Vagina (tissue), 2 donors: ENCODE results near the gene KANK3. TPM values are rescaled to one million over a fixed set of nuclear protein-coding genes. Genes with fewer than 3 reads are reported as not detected.
A peak's percentile ranks its signal among the peaks of the same experiment; 100 is the strongest.

Source experiments
- DNase-seq, 2 donors: peaks; one replicate each; pipeline ENCODE4 v3.0.0-alpha.2; 2017; ENCODE audit errors: extremely low spot score in 2 of 2
- H3K27ac ChIP-seq: fragments of 200-600 bp; sonication (generic); one replicate; pipeline ENCODE4 v1.5.1; 2019
- H3K27me3 ChIP-seq: fragments of 200-600 bp; sonication (generic); one replicate; pipeline ENCODE4 v1.5.1; 2019
- H3K36me3 ChIP-seq, 2 donors: fragments of 200-600 bp; sonication (generic); one replicate each; pipeline ENCODE4 v1.5.1; 2017 to 2019
- H3K4me1 ChIP-seq: fragments of 200-600 bp; sonication (generic); one replicate; pipeline ENCODE4 v1.5.1; 2019
- H3K4me3 ChIP-seq, 2 donors: fragments of 200-600 bp; sonication (generic); 1 replicate in 1 of 2; 2 replicates in 1 of 2; pipeline ENCODE4 v1.5.1; 2016 to 2019
- H3K9me3 ChIP-seq: fragments of 200-600 bp; sonication (generic); one replicate; pipeline ENCODE4 v1.5.1; 2019
- CTCF ChIP-seq, 3 experiments: fragments of 450-650 bp in 2 of 3; fragments of 200-600 bp in 1 of 3; sonication (generic) in 1 of 3; IDR thresholded peaks; one replicate each; pipeline ENCODE4 v1.5.1; 2017 to 2019; ENCODE audit warnings: antibody characterized with exemption in 3 of 3, mild to moderate bottlenecking in 2 of 3, moderate library complexity in 2 of 3
- POLR2A ChIP-seq, 2 donors: fragments of 450-650 bp; IDR thresholded peaks; one replicate each; pipeline ENCODE4 v1.6.1; 2017; ENCODE audit warnings: antibody characterized with exemption in 2 of 2, mild to moderate bottlenecking in 2 of 2, moderate library complexity in 2 of 2
- POLR2AphosphoS5 ChIP-seq, 2 donors: sonication (generic); formaldehyde crosslinking; IDR thresholded peaks; one replicate each; pipeline ENCODE4 v1.9.0; 2017; ENCODE audit warnings: antibody characterized with exemption in 2 of 2, mild to moderate bottlenecking in 2 of 2, low read depth in 1 of 2; ENCODE audit not compliant: insufficient read depth in 1 of 2
- intact Hi-C: fragments of 100-400 bp; cut with DNase I; formaldehyde crosslinking; loops from one replicate; pipeline ENCODE4 v1.15.1; 2023
- total RNA-seq: library from RNA; depleted of rRNA; stranded (reverse); fragments of >200 nt; gene quantifications from one replicate; pipeline ENCODE4 v1.2.3, GENCODE V29; 2016

Gene KANK3
- total RNA-seq, 1 donor from 2014 or later, result 20.9 TPM

DNA sequence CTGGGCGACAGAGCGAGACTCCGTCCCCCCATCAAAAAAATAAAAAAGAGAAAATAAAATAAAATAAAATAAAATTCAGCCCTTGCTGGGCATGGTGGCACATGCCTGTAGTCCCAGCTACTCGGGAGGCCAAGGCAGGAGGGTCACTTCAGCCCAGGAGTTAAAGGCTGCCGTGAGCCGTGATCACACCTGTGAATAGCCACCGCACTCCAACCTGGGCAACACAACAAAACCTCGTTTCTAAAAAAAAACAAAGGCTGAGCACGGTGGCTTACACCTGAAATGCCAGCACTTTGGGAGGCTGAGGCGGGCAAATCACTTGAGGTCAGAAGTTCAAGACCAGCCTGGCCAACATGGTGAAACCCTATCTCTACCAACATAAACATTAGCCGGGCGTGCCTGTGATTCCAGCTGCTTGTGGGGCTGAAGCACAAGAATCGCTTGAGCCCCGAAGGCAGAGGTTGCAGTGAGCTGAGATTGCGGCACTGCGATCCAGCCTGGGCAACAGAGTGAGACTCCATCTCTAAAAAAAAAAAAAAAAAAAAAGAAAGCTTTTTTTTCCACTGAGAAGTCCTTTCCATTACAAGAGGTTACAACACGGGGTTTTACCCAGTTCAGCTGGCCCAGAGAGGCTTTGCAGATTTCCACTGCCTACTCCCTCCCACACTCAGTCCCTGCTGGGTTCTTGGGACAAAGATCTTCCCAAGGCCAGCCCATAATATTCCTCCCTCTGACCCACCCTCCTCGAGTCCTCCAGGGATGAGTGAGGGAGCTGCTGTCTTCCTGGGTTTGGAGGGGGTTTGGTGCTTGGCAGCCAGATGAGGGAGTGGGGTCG lies 27.3 kb upstream of the KANK3 start:
- no peaks in the 10 kb centered on the region for H3K9me3 ChIP-seq
- intact Hi-C loops, result no loop called here
- peaks cover 30% of the 10 kb centered on the region for H3K4me1 ChIP-seq
- H3K27me3 ChIP-seq, result no peaks in the 10 kb centered on the region
- H3K27ac ChIP-seq, result no peak overlapping the region
- H3K36me3 ChIP-seq, result peaks cover 0 to 14% of the 10 kb centered on the region in 2 donors
- TF ChIP-seq POLR2A (IDR thresholded peaks at IDR 0.05), result no peak
- no peak for TF ChIP-seq POLR2AphosphoS5 (IDR thresholded peaks at IDR 0.05; ENCODE audit: insufficient read depth in 1 of 2, low read depth in 1 of 2)
- TF ChIP-seq CTCF (IDR thresholded peaks at IDR 0.05), result no peak
- DNase-seq, result no peak
- H3K4me3 ChIP-seq, result no peak overlapping the region

DNA sequence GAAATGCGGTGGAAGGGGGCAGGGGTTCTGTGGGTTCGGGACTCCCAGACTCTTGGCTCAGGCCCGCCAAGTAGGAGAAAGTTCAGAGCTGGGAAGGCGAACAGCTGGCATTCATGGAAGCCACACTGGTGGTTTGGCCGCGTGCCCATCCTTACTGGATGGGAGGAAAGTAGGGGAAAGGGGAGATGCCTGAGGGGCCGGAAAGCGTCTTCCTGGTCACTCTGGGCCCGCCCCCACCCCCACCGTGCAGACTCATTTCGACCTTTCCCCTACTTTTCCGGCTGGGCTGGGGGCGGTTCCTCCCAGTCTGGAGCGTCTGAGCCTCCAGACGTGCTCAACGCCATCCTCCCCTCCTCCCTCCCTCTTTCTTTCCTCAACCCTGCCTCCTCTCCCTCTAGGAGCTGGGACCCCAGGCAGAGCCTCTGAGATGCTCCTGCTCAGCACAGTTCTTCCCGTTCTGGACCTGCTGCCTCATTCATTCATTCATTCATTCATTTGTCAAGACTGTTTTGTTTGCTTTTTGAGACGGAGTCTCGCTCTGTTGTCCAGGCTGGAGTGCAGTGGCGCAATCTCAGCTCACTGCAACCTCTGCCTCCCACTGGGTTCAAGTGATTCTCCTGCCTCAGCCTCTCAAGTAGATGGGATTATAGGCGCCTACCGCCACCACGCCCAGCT lies 24.4 kb upstream of the KANK3 start:
- TF ChIP-seq POLR2AphosphoS5 (IDR thresholded peaks at IDR 0.05; ENCODE audit: insufficient read depth in 1 of 2, low read depth in 1 of 2) (peak in 1 of 2 donors; percentile 82), POLR2A (IDR thresholded peaks at IDR 0.05) (no peak)
- Histone ChIP-seq H3K4me1 (peaks cover 59% of the 10 kb centered on the region), H3K4me3 (peak overlapping the region in 1 of 2 donors; percentile 39), H3K27me3 (no peaks in the 10 kb centered on the region), H3K27ac (peak overlapping the region; percentile 58), H3K36me3 (no peaks in the 10 kb centered on the region), H3K9me3 (no peaks in the 10 kb centered on the region)
- intact Hi-C loops, result no loop called here
- no peak for DNase-seq

GRCh38 chr19:8366961-8367326 lies 23.9 kb upstream of the KANK3 start:
- intact Hi-C loops, result no loop called here
- Histone ChIP-seq H3K27ac (peak overlapping the region; percentile 58), H3K27me3 (no peaks in the 10 kb centered on the region), H3K4me3 (peak overlapping the region in 1 of 2 donors; percentile 39), H3K9me3 (no peaks in the 10 kb centered on the region), H3K36me3 (no peaks in the 10 kb centered on the region), H3K4me1 (peaks cover 64% of the 10 kb centered on the region)
- no peak for DNase-seq
- TF ChIP-seq POLR2AphosphoS5 (IDR thresholded peaks at IDR 0.05; ENCODE audit: insufficient read depth in 1 of 2, low read depth in 1 of 2) (no peak), CTCF (IDR thresholded peaks at IDR 0.05) (no peak), POLR2A (IDR thresholded peaks at IDR 0.05) (no peak)

DNA sequence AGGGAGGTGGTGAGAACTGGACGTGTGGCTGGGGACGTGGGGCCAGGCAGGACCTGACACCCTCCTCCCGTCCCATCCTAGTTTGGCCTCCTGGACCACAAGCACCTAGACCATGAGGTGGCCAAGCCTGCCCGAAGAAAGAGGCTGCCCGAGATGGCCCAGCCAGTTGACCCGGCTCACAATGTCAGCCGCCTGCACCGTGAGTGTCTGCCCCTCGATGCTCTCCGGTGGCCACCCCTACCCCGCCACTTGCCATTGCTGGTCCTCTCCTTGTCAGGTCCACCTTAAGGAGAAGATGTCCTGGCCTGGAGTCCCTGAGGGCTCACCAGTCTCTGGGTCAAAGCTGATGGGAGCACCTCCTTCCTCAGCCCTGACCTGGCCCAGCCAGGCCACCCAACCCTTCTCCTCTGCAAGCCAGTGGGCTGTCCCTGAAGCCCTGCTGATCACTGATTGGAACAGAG lies 23.1 kb upstream of the KANK3 start:
- no peaks in the 10 kb centered on the region for H3K36me3 ChIP-seq
- H3K27ac ChIP-seq, result no peak overlapping the region
- H3K9me3 ChIP-seq, result no peaks in the 10 kb centered on the region
- intact Hi-C loops, result no loop called here
- peak overlapping the region in 1 of 2 donors; percentile 59 for H3K4me3 ChIP-seq
- H3K4me1 ChIP-seq, result peaks cover 72% of the 10 kb centered on the region
- H3K27me3 ChIP-seq, result no peaks in the 10 kb centered on the region
- TF ChIP-seq POLR2A (IDR thresholded peaks at IDR 0.05) (no peak), CTCF (IDR thresholded peaks at IDR 0.05) (no peak), POLR2AphosphoS5 (IDR thresholded peaks at IDR 0.05; ENCODE audit: insufficient read depth in 1 of 2, low read depth in 1 of 2) (no peak)
- no peak for DNase-seq

- intact Hi-C loops, result no loop called here
- H3K27me3 ChIP-seq, result no peaks in the 10 kb centered on the region
- no peaks in the 10 kb centered on the region for H3K36me3 ChIP-seq
- no peak for DNase-seq
- TF ChIP-seq POLR2A (IDR thresholded peaks at IDR 0.05) (peak in 1 of 2 donors; percentile 60), POLR2AphosphoS5 (IDR thresholded peaks at IDR 0.05; ENCODE audit: insufficient read depth in 1 of 2, low read depth in 1 of 2) (peak in 1 of 2 donors; percentile 89), CTCF (IDR thresholded peaks at IDR 0.05) (peak in 1 of 3 experiments; percentile 15)
- peak within 1 kb of the TSS; percentile 78 for H3K27ac ChIP-seq
- H3K4me3 ChIP-seq, result peak within 1 kb of the TSS; percentile 59 to 77
- H3K9me3 ChIP-seq, result no peaks in the 10 kb centered on the region
- H3K4me1 ChIP-seq, result peaks cover 73% of the 10 kb centered on the region
These were observed 21.0 kb upstream of the KANK3 start, which contains the start of gene ANGPTL4 for GRCh38 chr19:8363803-8364771. Gene ANGPTL4, plus strand, starts transcription at chr19:8364155. Its CDS starts 167 bp downstream, at chr19:8364322.
